Astrocyte of the hippocampus (primary cell): ENCODE measurements around the gene SZRD1.
A peak's percentile ranks its signal among the peaks of the same experiment; 100 is the strongest.

ENCODE experiments used
- DNase-seq: peaks from one replicate; pipeline ENCODE4 v3.0.0; 2011; ENCODE audit warnings: low read depth, low spot score

SZRD1 gene

GRCh38 chr1:16394977-16395376 lies 27.9 kb downstream of the SZRD1 start:
- DNase-seq: no peak

- peak; percentile 90 for DNase-seq
Observed at GRCh38 chr1:16396591-16396990, 29.5 kb downstream of the SZRD1 start.

GRCh38 chr1:16397120-16397519 lies 30.1 kb downstream of the SZRD1 start:
- DNase-seq: no peak

- DNase-seq: no peak
Observed at GRCh38 chr1:16398371-16398953, 31.4 kb downstream of the SZRD1 start.

GRCh38 chr1:16402742-16403141 lies 35.7 kb downstream of the SZRD1 start:
- DNase-seq: no peak

GRCh38 chr1:16405441-16405840 lies 38.4 kb downstream of the SZRD1 start:
- DNase-seq: no peak

- DNase-seq: no peak
Observed at GRCh38 chr1:16406868-16407267, 39.8 kb downstream of the SZRD1 start.

GRCh38 chr1:16409536-16410152 lies 42.6 kb downstream of the SZRD1 start:
- DNase-seq: no peak

GRCh38 chr1:16410803-16411202 lies 43.8 kb downstream of the SZRD1 start:
- DNase-seq: no peak

- no peak for DNase-seq
Observed at GRCh38 chr1:16413191-16413590, 46.1 kb downstream of the SZRD1 start.

- no peak for DNase-seq
Observed at GRCh38 chr1:16418823-16419425, 51.9 kb downstream of the SZRD1 start.

- DNase-seq: no peak
Observed at GRCh38 chr1:16420424-16421118, 53.5 kb downstream of the SZRD1 start.

GRCh38 chr1:16421201-16421600 lies 54.2 kb downstream of the SZRD1 start:
- DNase-seq: no peak

GRCh38 chr1:16422041-16422440 lies 55.0 kb downstream of the SZRD1 start:
- no peak for DNase-seq

- no peak for DNase-seq
Observed at GRCh38 chr1:16425125-16426025, 58.3 kb downstream of the SZRD1 start.

- no peak for DNase-seq
Observed at GRCh38 chr1:16430606-16431005, 63.6 kb downstream of the SZRD1 start.

GRCh38 chr1:16433030-16433429 lies 66.0 kb downstream of the SZRD1 start:
- DNase-seq: no peak

GRCh38 chr1:16434007-16434406 lies 67.0 kb downstream of the SZRD1 start:
- no peak for DNase-seq

- no peak for DNase-seq
Observed at GRCh38 chr1:16434501-16434900, 67.5 kb downstream of the SZRD1 start.

- no peak for DNase-seq
Observed at GRCh38 chr1:16436946-16437474, 70.0 kb downstream of the SZRD1 start, which contains the start of gene SPATA21. SPATA21 (minus strand) TSS chr1:16437424; CDS start chr1:16431371, 6,053 bp downstream.

GRCh38 chr1:16438516-16438915 lies 71.5 kb downstream of the SZRD1 start:
- DNase-seq: no peak
